Activated CD4-positive, alpha-beta T cell treated with anti-CD3 and anti-CD28 coated beads, Interleukin-2, amount 10 ng/mL, durations not matched to agents 24 days and 14 days (primary cell): ENCODE measurements around the gene AGPAT4. TPM values are rescaled to one million over a fixed set of nuclear protein-coding genes. Genes with fewer than 3 reads are reported as not detected.

Experiments
- DNase-seq: peaks from one replicate; pipeline ENCODE4 v3.0.0; 2022
- H3K27ac Mint-ChIP-seq: one replicate; pipeline ENCODE4 v1.8.0; 2022; ENCODE audit warnings: mild to moderate bottlenecking, mixed read lengths
- H3K27me3 Mint-ChIP-seq: one replicate; pipeline ENCODE4 v1.8.0; 2022; ENCODE audit warnings: mixed read lengths
- H3K36me3 Mint-ChIP-seq: one replicate; pipeline ENCODE4 v1.8.0; 2022; ENCODE audit warnings: low read depth, mild to moderate bottlenecking, mixed read lengths
- H3K4me1 Mint-ChIP-seq: one replicate; pipeline ENCODE4 v1.8.0; 2021; ENCODE audit warnings: mixed read lengths
- H3K4me3 Mint-ChIP-seq: one replicate; pipeline ENCODE4 v1.8.0; 2022; ENCODE audit warnings: mild to moderate bottlenecking, moderate library complexity, mixed read lengths
- H3K9me3 Mint-ChIP-seq: one replicate; pipeline ENCODE4 v1.8.0; 2021; ENCODE audit warnings: mixed read lengths
- intact Hi-C: fragments of 100-400 bp; cut with micrococcal nuclease; formaldehyde crosslinking; loops from one replicate; pipeline ENCODE4 v1.15.1; 2023
- total RNA-seq: library from RNA; stranded (reverse); gene quantifications from 2 replicates; pipeline ENCODE4 v1.2.3, GENCODE V29; 2022

The AGPAT4 gene
- total RNA-seq, 1 donor from 2014 or later = 6.8 TPM

DNA sequence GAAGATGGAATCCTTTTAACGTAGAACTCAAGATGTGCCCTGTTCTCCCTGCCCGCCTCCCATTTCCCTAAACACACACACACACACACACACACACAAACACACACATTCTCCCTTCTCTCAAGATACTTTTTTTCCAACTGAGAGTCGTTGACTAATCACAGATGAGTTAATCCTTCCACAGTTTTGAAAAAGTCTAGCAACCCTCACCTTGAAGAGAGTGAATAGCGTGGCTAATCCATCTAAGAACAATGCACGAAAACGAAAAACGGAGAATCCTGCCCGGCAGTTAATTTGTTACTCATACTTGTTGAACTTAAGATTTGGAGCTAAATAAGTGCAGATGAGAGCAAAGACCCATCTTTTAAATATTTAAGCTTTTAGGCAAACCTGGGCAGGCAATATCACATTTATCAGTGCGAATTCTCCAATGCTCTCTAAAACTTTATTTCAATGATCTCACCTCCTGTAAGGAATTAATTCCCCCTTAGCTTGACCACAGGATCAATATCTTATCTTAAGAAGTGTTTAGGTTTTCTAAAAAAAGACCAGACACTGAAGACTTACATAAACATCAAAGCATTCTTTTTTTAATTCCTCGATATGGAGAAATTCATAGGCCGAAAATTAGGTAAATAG is 1.1 kb downstream of the AGPAT4 start:
- Mint-ChIP-seq H3K9me3 (peaks cover 4% of the 10 kb centered on the region), H3K36me3 (peaks cover 10% of the 10 kb centered on the region), H3K27me3 (peaks cover 12% of the 10 kb centered on the region), H3K4me1 (peaks cover 30% of the 10 kb centered on the region), H3K27ac (peak overlapping the region; percentile 95), H3K4me3 (peak overlapping the region; percentile 92)
- intact Hi-C loops = loop anchor here (5.0 kb wide), 2 partner anchors 185 to 1455 kb away; partner anchors contain the start of genes PACRG and PRKN
- no peak for DNase-seq

DNA sequence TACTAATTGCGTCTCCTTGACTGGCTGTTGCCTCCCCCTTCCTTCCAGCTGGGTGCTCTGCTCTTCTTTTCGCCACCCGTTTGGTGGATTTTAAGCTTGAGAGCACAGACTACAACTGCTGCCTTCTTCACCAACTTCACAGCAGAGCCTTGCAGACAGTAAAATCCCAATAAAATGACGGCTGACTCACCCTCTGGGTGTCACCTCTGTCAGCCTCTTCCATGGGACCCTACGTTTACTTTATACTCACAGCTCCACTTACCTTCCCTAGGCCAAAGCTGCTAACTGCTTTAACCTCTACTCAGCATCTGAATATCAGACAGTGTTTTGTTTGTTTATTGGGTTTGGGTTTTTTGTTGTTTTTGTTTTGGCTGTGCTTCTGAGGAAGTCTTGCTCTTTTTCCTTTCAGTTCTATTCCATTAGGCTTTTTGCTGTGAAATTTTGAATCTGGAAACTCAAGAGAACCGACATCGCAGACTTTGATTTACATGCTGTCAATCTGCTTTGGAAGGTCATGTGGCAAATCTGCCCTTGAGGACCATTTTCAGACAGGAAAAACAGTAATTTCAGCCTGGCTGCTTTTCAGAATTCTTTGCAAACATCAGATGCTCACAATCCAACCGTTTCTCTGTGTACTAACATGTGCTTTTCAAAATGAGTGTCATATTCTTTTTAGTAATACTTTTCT is 2.4 kb downstream of the AGPAT4 start:
- H3K4me3 Mint-ChIP-seq = no peak overlapping the region
- H3K4me1 Mint-ChIP-seq = peaks cover 31% of the 10 kb centered on the region
- peaks cover 10% of the 10 kb centered on the region for H3K36me3 Mint-ChIP-seq
- H3K27ac Mint-ChIP-seq = peak overlapping the region; percentile 16
- H3K9me3 Mint-ChIP-seq = peaks cover 4% of the 10 kb centered on the region
- intact Hi-C loops = loop anchor here (5.0 kb wide), 2 partner anchors 184 to 1456 kb away; partner anchors contain the start of genes PACRG and PRKN
- peak; percentile 56 for DNase-seq
- H3K27me3 Mint-ChIP-seq = peaks cover 8% of the 10 kb centered on the region

DNA sequence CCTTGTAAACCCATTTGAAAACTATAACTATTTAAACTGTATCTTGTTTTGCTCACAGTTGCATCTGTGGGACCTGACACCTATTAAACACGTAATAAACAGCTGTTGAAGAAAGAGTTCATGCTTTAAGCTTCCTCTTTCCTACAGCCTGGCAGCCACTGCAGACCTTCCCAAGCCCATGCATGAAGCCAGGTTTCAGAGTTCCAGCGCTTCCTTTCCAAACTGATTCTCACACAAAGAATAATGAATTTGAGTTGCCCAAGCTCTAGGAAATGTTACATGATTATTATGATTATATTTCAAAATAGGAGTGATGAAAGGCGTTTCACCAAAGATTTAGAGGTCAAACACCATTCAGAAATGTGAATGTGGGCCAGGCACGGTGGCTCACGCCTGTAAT is 3.7 kb downstream of the AGPAT4 start:
- Mint-ChIP-seq H3K27ac (no peak overlapping the region), H3K4me1 (peaks cover 34% of the 10 kb centered on the region), H3K9me3 (no peaks in the 10 kb centered on the region), H3K4me3 (no peak overlapping the region), H3K36me3 (peaks cover 13% of the 10 kb centered on the region), H3K27me3 (peaks cover 2% of the 10 kb centered on the region)
- intact Hi-C loops = loop anchor here (5.0 kb wide), 2 partner anchors 183 to 1457 kb away; partner anchors contain the start of genes PACRG and PRKN
- DNase-seq = no peak

DNA sequence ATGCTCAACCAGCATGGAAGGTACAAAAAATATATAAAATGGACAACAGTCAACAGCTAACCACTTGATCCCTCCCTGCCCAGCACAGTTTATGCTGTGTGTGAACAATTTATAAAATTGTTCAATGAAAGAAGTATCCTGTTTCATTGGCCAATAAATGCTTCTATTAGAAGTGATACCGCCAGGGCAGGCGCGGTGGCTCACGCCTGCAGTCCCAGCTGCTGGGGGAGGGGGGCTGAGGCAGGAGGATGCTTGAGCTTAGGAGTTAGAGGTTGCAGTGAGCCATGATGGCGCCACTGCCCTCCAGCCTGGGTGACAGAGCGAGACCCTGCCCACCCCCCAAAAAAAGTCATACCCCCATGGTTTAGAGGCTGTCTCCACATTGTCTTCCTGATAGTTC is 4.6 kb downstream of the AGPAT4 start:
- intact Hi-C loops = no loop called here
- no peaks in the 10 kb centered on the region for H3K27me3 Mint-ChIP-seq
- peaks cover 28% of the 10 kb centered on the region for H3K4me1 Mint-ChIP-seq
- H3K27ac Mint-ChIP-seq = no peak overlapping the region
- no peaks in the 10 kb centered on the region for H3K9me3 Mint-ChIP-seq
- DNase-seq = no peak
- no peak overlapping the region for H3K4me3 Mint-ChIP-seq
- peaks cover 13% of the 10 kb centered on the region for H3K36me3 Mint-ChIP-seq

DNA sequence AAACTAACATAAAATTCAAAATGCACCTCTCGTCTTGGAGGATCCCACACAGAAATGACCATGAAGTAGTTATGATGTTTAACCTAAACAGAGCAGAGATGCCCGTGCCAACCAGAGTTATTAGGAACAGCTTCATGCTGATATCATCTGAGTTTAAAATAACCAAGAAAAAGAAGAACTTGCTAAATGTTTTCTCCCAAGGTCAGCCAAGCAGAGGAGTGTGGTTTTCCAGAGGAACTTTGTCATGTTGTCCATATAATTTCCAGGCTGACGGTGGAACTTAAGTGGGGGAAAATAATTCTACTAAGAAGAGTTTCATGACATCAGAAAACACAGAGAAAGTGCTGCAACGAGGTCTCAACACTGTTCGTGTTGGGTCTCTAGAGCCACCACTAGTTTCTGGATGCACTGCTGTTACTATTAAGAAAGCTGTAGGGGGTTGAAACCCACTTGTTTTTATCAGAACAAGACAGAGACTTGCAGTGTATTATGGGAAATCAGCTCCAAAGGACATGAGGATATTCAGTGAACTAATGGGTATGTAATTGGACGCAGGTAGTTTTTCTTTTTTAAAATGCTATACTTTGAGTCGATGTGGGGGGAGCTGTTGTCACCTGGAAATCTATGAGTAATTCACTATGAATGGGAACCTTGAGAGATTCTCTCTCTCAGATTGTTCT is 5.2 kb downstream of the AGPAT4 start:
- intact Hi-C loops = no loop called here

DNA sequence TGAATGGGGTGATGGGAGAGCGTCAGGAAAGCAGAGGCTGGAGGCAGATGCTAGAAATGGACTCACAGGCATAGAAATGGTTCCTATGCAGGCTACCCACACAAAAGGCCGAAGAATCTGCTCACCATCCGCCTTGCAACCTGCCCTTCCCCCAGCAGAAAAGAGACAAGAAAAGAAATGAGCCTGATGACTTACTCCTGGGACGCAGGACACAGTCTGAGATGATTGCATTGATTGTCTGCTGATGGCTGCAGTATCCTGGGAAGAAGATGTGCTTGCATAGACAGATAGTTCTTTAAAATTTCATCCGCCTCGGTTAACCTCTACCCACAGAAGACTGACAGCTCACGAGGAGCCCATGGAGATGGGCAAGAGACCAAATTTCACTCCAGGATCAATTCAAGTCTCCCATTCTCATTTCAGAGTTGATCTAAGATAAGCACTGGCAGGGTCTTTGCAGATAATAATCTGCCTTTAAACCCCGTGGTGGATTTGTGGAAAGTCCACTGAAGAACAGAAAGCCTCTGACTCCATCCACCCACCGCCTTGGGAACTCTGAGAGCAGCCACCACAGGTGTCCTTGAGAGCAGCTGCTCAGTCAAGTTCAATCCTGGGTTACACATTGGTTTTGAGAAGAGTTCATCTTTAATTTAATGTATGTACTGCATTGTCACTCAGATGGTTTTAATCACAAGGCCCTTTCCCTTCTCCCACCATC is 7.2 kb downstream of the AGPAT4 start:
- H3K27ac Mint-ChIP-seq = no peak overlapping the region
- peaks cover 18% of the 10 kb centered on the region for H3K4me1 Mint-ChIP-seq
- intact Hi-C loops = no loop called here
- H3K36me3 Mint-ChIP-seq = peaks cover 17% of the 10 kb centered on the region
- H3K27me3 Mint-ChIP-seq = no peaks in the 10 kb centered on the region
- no peak overlapping the region for H3K4me3 Mint-ChIP-seq
- no peak for DNase-seq
- no peaks in the 10 kb centered on the region for H3K9me3 Mint-ChIP-seq

More for the DNA sequence above, 5.2 kb downstream of the AGPAT4 start:
- Mint-ChIP-seq H3K27ac (no peak overlapping the region), H3K4me3 (no peak overlapping the region), H3K4me1 (peaks cover 25% of the 10 kb centered on the region), H3K27me3 (no peaks in the 10 kb centered on the region), H3K9me3 (no peaks in the 10 kb centered on the region), H3K36me3 (peaks cover 13% of the 10 kb centered on the region)
- no peak for DNase-seq

DNA sequence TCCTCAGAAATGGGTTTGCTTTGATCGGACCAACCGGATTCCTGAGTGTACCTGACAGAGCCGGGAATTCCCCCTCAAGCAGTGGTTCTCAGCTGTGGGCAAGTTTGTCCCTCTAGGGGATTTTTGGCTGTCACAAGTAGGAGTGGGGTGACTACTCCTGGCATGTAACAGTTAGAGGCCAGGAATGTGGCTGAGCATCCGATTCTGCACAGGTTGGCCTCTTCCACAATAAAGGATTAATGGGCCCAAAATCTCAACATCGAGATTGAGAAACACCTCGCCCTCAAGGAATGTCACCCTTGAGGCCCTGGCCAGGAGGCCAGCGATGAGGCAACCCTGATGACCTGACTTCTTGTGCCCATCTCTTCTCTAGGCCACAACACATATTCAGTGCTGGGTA is 7.9 kb downstream of the AGPAT4 start:
- H3K27ac Mint-ChIP-seq = no peak overlapping the region
- H3K4me1 Mint-ChIP-seq = peaks cover 14% of the 10 kb centered on the region
- H3K4me3 Mint-ChIP-seq = no peak overlapping the region
- H3K9me3 Mint-ChIP-seq = no peaks in the 10 kb centered on the region
- peak; percentile 54 for DNase-seq
- H3K27me3 Mint-ChIP-seq = no peaks in the 10 kb centered on the region
- intact Hi-C loops = no loop called here
- H3K36me3 Mint-ChIP-seq = peaks cover 19% of the 10 kb centered on the region

DNA sequence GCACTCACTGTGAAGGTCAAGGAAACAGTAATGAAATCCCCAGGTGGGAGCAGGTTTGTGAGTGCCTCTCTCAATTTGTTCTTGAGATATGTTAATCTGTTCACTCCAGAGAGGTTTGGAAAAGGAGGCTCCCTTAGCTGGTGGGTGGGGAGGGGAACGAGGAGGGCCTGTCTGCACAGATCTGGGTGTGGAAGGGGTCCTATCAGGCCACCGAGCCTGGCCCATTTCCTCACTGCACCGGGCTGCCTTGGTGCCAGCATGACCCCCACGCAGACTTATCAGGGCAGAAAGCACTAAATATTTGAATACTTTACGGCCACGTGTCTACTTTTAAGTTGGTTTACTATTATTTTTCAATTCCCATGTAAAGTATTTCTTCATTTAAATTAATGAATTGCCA is 8.3 kb downstream of the AGPAT4 start:
- H3K27ac Mint-ChIP-seq = no peak overlapping the region
- H3K27me3 Mint-ChIP-seq = no peaks in the 10 kb centered on the region
- DNase-seq = peak; percentile 50
- H3K4me1 Mint-ChIP-seq = peaks cover 13% of the 10 kb centered on the region
- intact Hi-C loops = no loop called here
- H3K9me3 Mint-ChIP-seq = no peaks in the 10 kb centered on the region
- H3K4me3 Mint-ChIP-seq = no peak overlapping the region
- peaks cover 21% of the 10 kb centered on the region for H3K36me3 Mint-ChIP-seq

DNA sequence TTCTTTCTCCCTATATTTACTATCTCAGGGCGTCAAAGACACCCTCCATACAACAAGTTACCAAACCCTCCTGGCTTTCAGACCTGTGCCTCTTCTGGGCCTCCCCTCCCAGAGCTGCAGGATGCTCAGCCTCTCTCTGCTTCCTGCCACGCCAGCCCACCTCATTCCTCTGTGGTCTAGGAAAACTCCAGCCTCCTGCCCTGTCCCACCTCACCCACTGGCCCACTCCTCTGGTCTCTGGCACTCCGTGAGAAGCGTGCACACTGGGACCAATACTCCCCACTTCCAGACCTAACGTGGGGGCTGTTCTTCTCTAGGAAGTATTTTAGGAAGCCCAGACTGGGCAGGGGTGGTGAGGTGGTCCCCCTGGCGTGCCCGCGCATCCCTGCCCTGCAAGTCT is 9.7 kb downstream of the AGPAT4 start:
- intact Hi-C loops = no loop called here
- H3K27me3 Mint-ChIP-seq = no peaks in the 10 kb centered on the region

DNA sequence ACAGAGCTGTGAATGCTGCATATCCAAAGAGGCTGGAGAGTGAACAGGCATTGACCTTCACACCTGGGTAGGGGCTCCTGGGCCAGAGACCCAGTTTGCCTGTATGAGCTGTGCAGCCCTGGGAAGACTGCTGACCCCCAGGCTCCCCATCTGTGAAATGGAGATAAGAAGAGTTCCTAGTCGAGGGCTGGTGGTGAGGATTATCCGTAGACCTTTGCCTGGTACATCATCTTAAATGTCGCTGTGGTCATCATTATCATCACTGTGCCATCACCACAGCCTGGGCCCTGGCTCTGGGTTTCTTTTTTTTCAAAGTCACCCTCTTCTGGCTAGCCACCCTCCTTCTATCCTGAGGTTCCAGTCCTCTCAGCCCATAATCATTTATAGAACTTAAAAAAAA is 12.0 kb downstream of the AGPAT4 start:
- H3K36me3 Mint-ChIP-seq = peaks cover 28% of the 10 kb centered on the region
- H3K27ac Mint-ChIP-seq = no peak overlapping the region
- peaks cover 5% of the 10 kb centered on the region for H3K4me1 Mint-ChIP-seq

More for the DNA sequence above, 9.7 kb downstream of the AGPAT4 start:
- Mint-ChIP-seq H3K27ac (no peak overlapping the region), H3K36me3 (peaks cover 23% of the 10 kb centered on the region), H3K4me3 (no peak overlapping the region), H3K4me1 (peaks cover 11% of the 10 kb centered on the region), H3K9me3 (no peaks in the 10 kb centered on the region)
- DNase-seq = no peak

DNA sequence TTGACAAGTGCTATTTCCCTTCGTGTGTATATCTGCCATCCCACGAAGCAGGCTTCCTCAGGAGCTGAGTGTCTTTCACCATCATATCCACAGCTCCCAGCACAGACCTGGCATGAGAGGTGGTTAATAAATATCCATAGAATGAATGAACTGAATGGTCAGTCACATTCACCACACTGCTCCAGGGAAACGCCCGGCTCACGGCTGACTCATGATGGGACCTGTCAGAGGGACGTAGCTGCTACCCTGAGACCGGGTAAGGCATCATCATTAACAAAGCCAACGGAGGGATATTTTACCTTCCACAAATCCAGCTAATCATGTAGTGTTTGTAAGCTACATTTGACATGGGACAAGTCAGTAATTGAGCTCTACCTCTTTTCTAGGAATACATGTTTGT is 12.5 kb downstream of the AGPAT4 start:
- intact Hi-C loops = no loop called here
- H3K4me1 Mint-ChIP-seq = peaks cover 3% of the 10 kb centered on the region
- no peak overlapping the region for H3K27ac Mint-ChIP-seq
- no peaks in the 10 kb centered on the region for H3K9me3 Mint-ChIP-seq
- no peak for DNase-seq
- no peaks in the 10 kb centered on the region for H3K27me3 Mint-ChIP-seq
- no peak overlapping the region for H3K4me3 Mint-ChIP-seq
- H3K36me3 Mint-ChIP-seq = peaks cover 30% of the 10 kb centered on the region

More for the DNA sequence above, 12.0 kb downstream of the AGPAT4 start:
- no peaks in the 10 kb centered on the region for H3K9me3 Mint-ChIP-seq
- intact Hi-C loops = no loop called here
- no peak overlapping the region for H3K4me3 Mint-ChIP-seq
- H3K27me3 Mint-ChIP-seq = no peaks in the 10 kb centered on the region
- no peak for DNase-seq

DNA sequence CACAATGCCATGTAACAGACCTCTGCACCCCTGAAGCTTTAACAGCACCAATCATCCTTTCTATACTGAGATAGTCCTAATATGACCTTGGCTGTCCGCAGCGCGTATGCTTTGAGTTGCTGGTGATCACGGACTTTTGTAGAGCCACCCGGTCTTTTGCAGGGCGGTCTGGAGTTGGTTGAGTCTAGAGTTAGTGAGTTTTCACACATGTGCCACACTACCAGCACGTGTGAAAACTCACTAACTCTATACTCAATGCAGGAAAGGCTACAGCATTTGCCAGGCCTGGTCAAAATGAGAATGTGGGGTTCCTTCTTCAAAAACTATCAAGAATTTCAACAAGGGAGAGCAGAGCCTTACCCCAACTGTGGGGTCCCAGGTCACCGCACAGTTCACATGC is 14.6 kb downstream of the AGPAT4 start:
- no peak overlapping the region for H3K4me3 Mint-ChIP-seq
- intact Hi-C loops = no loop called here
- no peak overlapping the region for H3K27ac Mint-ChIP-seq
- H3K4me1 Mint-ChIP-seq = peaks cover 7% of the 10 kb centered on the region
- H3K9me3 Mint-ChIP-seq = no peaks in the 10 kb centered on the region
- H3K36me3 Mint-ChIP-seq = peaks cover 29% of the 10 kb centered on the region
- no peak for DNase-seq
- H3K27me3 Mint-ChIP-seq = no peaks in the 10 kb centered on the region

DNA sequence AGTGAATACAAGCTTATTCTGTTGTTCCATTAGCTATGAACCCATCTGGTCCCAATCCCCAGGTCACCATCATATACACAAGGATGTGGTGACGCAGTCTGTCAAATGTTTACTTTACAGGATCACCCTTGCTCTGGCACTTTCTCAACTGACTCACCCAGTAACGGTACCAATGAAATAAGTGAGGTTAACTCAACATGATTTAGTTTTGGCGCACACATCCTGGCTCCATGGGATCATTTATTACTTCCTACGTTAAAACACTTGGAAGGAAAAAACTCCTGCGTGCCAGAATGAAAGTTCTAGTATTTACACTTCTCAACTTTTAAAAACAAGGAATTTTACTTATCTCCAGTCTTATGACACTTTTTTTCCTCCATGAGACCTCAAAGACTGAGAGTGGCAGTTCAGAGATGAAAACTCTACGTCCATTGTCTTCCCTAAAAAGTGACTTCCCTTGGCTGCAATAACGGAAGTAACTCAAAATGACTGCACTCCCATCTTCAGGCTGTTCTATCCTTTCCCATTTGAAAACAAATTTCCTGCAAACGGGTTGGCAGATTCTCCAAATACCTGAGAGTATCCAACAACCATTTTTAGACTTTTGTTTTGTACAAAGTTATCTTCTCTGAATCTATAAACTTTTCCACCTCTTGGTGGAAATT is 15.9 kb downstream of the AGPAT4 start:
- no peak overlapping the region for H3K27ac Mint-ChIP-seq
- peaks cover 7% of the 10 kb centered on the region for H3K4me1 Mint-ChIP-seq
- no peaks in the 10 kb centered on the region for H3K27me3 Mint-ChIP-seq
- DNase-seq = no peak
- H3K4me3 Mint-ChIP-seq = no peak overlapping the region
- peaks cover 28% of the 10 kb centered on the region for H3K36me3 Mint-ChIP-seq
- intact Hi-C loops = no loop called here
- H3K9me3 Mint-ChIP-seq = no peaks in the 10 kb centered on the region
